Measurements from ENCODE around the gene PDSS2.

PDSS2 gene

DNA sequence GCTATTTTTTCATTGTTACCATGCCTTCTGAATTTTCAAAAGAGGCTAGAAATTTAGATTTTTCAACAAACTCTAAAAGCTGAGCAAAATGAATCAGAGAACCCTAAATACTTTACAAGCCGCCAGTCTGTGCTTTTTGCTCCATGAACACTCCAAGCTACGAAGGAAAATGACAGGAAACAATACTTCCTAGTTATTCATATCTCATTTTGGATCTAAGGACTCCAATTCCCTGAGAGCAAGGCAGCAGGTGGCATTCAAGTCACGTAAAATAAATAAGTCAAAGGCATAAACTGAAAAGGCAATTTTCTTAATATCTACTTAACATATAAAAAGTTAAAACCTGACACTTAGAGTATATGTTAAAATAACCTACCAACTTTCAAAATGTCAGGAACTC lies 50.6 kb downstream of the PDSS2 start:
- no peak overlapping the region for H2AFZ ChIP-seq (ENCODE audit: low read length)
- peaks cover 13% of the 10 kb centered on the region; the same call in 1 of the 2 replicates for H3K9me3 ChIP-seq (ENCODE audit: insufficient read depth, low read depth, low read length)
- H3K36me3 ChIP-seq (ENCODE audit: insufficient read depth, low read length): no peaks in the 10 kb centered on the region; the same call in 1 of the 2 replicates
- no peaks in the 10 kb centered on the region for H3K4me1 ChIP-seq (ENCODE audit: insufficient read depth, low read length, poor library complexity, severe bottlenecking)
- H3K4me3 ChIP-seq (ENCODE audit: low read length, poor library complexity, severe bottlenecking): no peak overlapping the region
- H3K4me2 ChIP-seq (ENCODE audit: low read depth, low read length, poor library complexity, severe bottlenecking): no peak overlapping the region
- H3K27me3 ChIP-seq (ENCODE audit: insufficient read depth, low read length, poor library complexity, severe bottlenecking): no peaks in the 10 kb centered on the region
- H3F3A ChIP-seq (ENCODE audit: low read depth): no peaks in the 10 kb centered on the region
- H3K9me2 ChIP-seq (replicated peaks; ENCODE audit: low read depth, low read length): no peaks in the 10 kb centered on the region
- no peaks in the 10 kb centered on the region for H4K20me1 ChIP-seq (ENCODE audit: insufficient read depth, low read length, poor library complexity, severe bottlenecking)
- H3K9ac ChIP-seq (ENCODE audit: low read depth, low read length, poor library complexity, severe bottlenecking): no peak overlapping the region
- no peaks in the 10 kb centered on the region for H3K79me2 ChIP-seq (ENCODE audit: insufficient read depth, low read length)
- no peak for TF ChIP-seq EZH2phosphoT487 (IDR thresholded peaks at IDR 0.05; ENCODE audit: borderline replicate concordance)
- TF ChIP-seq, protein P1, sequence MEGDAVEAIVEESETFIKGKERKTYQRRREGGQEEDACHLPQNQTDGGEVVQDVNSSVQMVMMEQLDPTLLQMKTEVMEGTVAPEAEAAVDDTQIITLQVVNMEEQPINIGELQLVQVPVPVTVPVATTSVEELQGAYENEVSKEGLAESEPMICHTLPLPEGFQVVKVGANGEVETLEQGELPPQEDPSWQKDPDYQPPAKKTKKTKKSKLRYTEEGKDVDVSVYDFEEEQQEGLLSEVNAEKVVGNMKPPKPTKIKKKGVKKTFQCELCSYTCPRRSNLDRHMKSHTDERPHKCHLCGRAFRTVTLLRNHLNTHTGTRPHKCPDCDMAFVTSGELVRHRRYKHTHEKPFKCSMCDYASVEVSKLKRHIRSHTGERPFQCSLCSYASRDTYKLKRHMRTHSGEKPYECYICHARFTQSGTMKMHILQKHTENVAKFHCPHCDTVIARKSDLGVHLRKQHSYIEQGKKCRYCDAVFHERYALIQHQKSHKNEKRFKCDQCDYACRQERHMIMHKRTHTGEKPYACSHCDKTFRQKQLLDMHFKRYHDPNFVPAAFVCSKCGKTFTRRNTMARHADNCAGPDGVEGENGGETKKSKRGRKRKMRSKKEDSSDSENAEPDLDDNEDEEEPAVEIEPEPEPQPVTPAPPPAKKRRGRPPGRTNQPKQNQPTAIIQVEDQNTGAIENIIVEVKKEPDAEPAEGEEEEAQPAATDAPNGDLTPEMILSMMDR (conservative IDR thresholded peaks at IDR 0.05; ENCODE audit: low read length): no peak

DNA sequence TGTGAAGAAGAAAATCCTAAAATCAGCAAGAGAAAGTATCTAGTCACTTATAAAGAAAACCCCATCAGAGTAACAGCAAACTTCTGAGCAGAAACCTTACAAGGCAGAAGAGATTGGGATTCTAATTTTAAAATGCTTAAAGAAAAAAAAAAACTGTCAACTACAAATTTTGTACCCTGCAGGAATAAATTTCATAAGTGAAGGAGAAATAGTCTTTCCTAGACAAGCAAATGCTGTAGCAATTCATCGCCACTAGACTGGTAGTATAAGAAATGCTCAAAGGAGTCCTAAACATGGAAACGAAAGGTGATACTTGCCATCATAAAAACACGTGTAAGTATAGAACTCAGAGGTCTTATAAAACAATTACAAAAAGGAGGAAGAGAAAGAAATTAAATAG lies 54.4 kb downstream of the PDSS2 start:
- no peak overlapping the region for H3K4me3 ChIP-seq (ENCODE audit: low read length, poor library complexity, severe bottlenecking)
- no peak overlapping the region for H3K4me2 ChIP-seq (ENCODE audit: low read depth, low read length, poor library complexity, severe bottlenecking)
- no peaks in the 10 kb centered on the region for H3K27me3 ChIP-seq (ENCODE audit: insufficient read depth, low read length, poor library complexity, severe bottlenecking)
- peaks cover 8% of the 10 kb centered on the region; the same call in 1 of the 2 replicates for H3K79me2 ChIP-seq (ENCODE audit: insufficient read depth, low read length)
- H3K36me3 ChIP-seq (ENCODE audit: insufficient read depth, low read length): peaks cover 9% of the 10 kb centered on the region; the same call in 1 of the 2 replicates
- no peaks in the 10 kb centered on the region for H3F3A ChIP-seq (ENCODE audit: low read depth)
- H3K4me1 ChIP-seq (ENCODE audit: insufficient read depth, low read length, poor library complexity, severe bottlenecking): no peaks in the 10 kb centered on the region
- no peaks in the 10 kb centered on the region for H3K9me2 ChIP-seq (replicated peaks; ENCODE audit: low read depth, low read length)
- TF ChIP-seq EZH2phosphoT487 (IDR thresholded peaks at IDR 0.05; ENCODE audit: borderline replicate concordance): no peak
- TF ChIP-seq, protein P1 (conservative IDR thresholded peaks at IDR 0.05; ENCODE audit: low read length): no peak
- H2AFZ ChIP-seq (ENCODE audit: low read length): no peak overlapping the region
- H4K20me1 ChIP-seq (ENCODE audit: insufficient read depth, low read length, poor library complexity, severe bottlenecking): no peaks in the 10 kb centered on the region
- H3K9ac ChIP-seq (ENCODE audit: low read depth, low read length, poor library complexity, severe bottlenecking): no peak overlapping the region
- H3K9me3 ChIP-seq (ENCODE audit: insufficient read depth, low read depth, low read length): peaks cover 32% of the 10 kb centered on the region; the same call in 1 of the 2 replicates

DNA sequence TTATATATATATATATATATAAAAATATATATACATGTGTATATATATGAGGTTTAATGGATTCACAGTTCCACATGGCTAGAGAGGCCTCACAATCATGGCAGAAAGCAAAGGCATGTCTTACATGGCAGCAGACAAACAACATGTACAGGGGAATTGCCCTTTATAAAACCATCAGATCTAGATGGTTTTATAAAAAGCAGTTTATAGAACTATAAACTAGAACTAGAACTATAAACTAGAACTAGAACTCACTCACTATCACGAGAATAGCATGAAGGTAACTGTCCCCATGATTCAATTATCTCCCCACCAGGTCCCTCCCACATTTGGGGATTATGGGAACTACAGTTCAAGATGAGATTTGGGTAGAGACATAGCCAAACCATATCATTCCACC lies 56.8 kb downstream of the PDSS2 start:
- no peak overlapping the region for H3K4me2 ChIP-seq (ENCODE audit: low read depth, low read length, poor library complexity, severe bottlenecking)
- peaks cover 32% of the 10 kb centered on the region; the same call in 1 of the 2 replicates for H3K9me3 ChIP-seq (ENCODE audit: insufficient read depth, low read depth, low read length)
- H3K9ac ChIP-seq (ENCODE audit: low read depth, low read length, poor library complexity, severe bottlenecking): no peak overlapping the region
- peaks cover 11% of the 10 kb centered on the region; the same call in 1 of the 2 replicates for H3K79me2 ChIP-seq (ENCODE audit: insufficient read depth, low read length)
- no peak for TF ChIP-seq EZH2phosphoT487 (IDR thresholded peaks at IDR 0.05; ENCODE audit: borderline replicate concordance)
- TF ChIP-seq, protein P1 (conservative IDR thresholded peaks at IDR 0.05; ENCODE audit: low read length): no peak
- H3K4me3 ChIP-seq (ENCODE audit: low read length, poor library complexity, severe bottlenecking): no peak overlapping the region
- no peak overlapping the region for H2AFZ ChIP-seq (ENCODE audit: low read length)
- peaks cover 12% of the 10 kb centered on the region; the same call in 1 of the 2 replicates for H3K36me3 ChIP-seq (ENCODE audit: insufficient read depth, low read length)
- H3K27me3 ChIP-seq (ENCODE audit: insufficient read depth, low read length, poor library complexity, severe bottlenecking): no peaks in the 10 kb centered on the region
- no peaks in the 10 kb centered on the region for H3K4me1 ChIP-seq (ENCODE audit: insufficient read depth, low read length, poor library complexity, severe bottlenecking)
- H3F3A ChIP-seq (ENCODE audit: low read depth): no peaks in the 10 kb centered on the region
- H3K9me2 ChIP-seq (replicated peaks; ENCODE audit: low read depth, low read length): no peaks in the 10 kb centered on the region
- no peaks in the 10 kb centered on the region for H4K20me1 ChIP-seq (ENCODE audit: insufficient read depth, low read length, poor library complexity, severe bottlenecking)
